SK-N-SH treated with all-trans-retinoic acid at 6 μM for 48 hours (cell line): ENCODE measurements around the gene DHCR7.

ENCODE experiments used
- ARNTL ChIP-seq: fragments of 450-650 bp; formaldehyde crosslinking; IDR thresholded peaks from 2 replicates; pipeline ENCODE4 v1.5.0; 2020; ENCODE audit warnings: low read depth, mild to moderate bottlenecking, moderate library complexity, borderline replicate concordance
- CREB5 ChIP-seq: fragments of 250-450 bp; sonication (Bioruptor Pico); IDR thresholded peaks from 2 replicates; pipeline ENCODE4 v1.5.1; 2020; ENCODE audit warnings: low read depth, mild to moderate bottlenecking, moderate library complexity
- ESRRG ChIP-seq: fragments of 250-450 bp; sonication (Bioruptor Pico); IDR thresholded peaks from 2 replicates; pipeline ENCODE4 v1.6.1; 2021; ENCODE audit warnings: mild to moderate bottlenecking
- GLIS3 ChIP-seq: fragments of 250-450 bp; sonication (Bioruptor Pico); IDR thresholded peaks from 2 replicates; pipeline ENCODE4 v1.5.0; 2020; ENCODE audit warnings: mild to moderate bottlenecking, moderate library complexity
- ISL1 ChIP-seq: fragments of 250-450 bp; sonication (Bioruptor Pico); IDR thresholded peaks from 2 replicates; pipeline ENCODE4 v2.1.2; 2022; ENCODE audit warnings: mild to moderate bottlenecking, moderate library complexity
- PATZ1 ChIP-seq: fragments of 250-450 bp; sonication (Bioruptor Pico); IDR thresholded peaks from 2 replicates; pipeline ENCODE4 v1.8.0; 2020; ENCODE audit warnings: mild to moderate bottlenecking, moderate library complexity, borderline replicate concordance
- PPARA ChIP-seq: fragments of 250-450 bp; sonication (Bioruptor Pico); IDR thresholded peaks from 2 replicates; pipeline ENCODE4 v1.5.0; 2020; ENCODE audit warnings: mild to moderate bottlenecking, borderline replicate concordance
- RARB ChIP-seq: fragments of 250-450 bp; sonication (Bioruptor Pico); IDR thresholded peaks from 2 replicates; pipeline ENCODE4 v1.8.0; 2021; ENCODE audit warnings: mild to moderate bottlenecking, moderate library complexity
- TSHZ2 ChIP-seq: fragments of 250-450 bp; sonication (Bioruptor Pico); IDR thresholded peaks from 2 replicates; pipeline ENCODE4 v1.5.0; 2020; ENCODE audit warnings: mild to moderate bottlenecking, moderate library complexity
- ZFP3 ChIP-seq: fragments of 250-450 bp; sonication (Bioruptor Pico); IDR thresholded peaks from 2 replicates; pipeline ENCODE4 v1.5.0; 2020; ENCODE audit warnings: mild to moderate bottlenecking, moderate library complexity
- ZNF70 ChIP-seq: fragments of 450-650 bp; formaldehyde crosslinking; IDR thresholded peaks from 2 replicates; pipeline ENCODE4 v1.5.0; 2020; ENCODE audit warnings: mild to moderate bottlenecking, moderate library complexity

- TF ChIP-seq ESRRG (CRISPR knock-in tag) = no peak
- TF ChIP-seq ZFP3 (CRISPR knock-in tag) = no peak
- TF ChIP-seq GLIS3 (CRISPR knock-in tag) = no peak
- TF ChIP-seq ISL1 (CRISPR knock-in tag) = no peak
- TF ChIP-seq PATZ1 = no peak
- TF ChIP-seq ARNTL (CRISPR knock-in tag) = no peak
- no peak for TF ChIP-seq ZNF70 (CRISPR knock-in tag)
- no peak for TF ChIP-seq PPARA (CRISPR knock-in tag)
- no peak for TF ChIP-seq TSHZ2 (CRISPR knock-in tag)
- no peak for TF ChIP-seq RARB (CRISPR knock-in tag)
- no peak for TF ChIP-seq CREB5 (CRISPR knock-in tag)
Observed at GRCh38 chr11:71454470-71455113, 6.4 kb upstream of the DHCR7 start.
